ENCODE measurements around the gene PEAK1.

DNA sequence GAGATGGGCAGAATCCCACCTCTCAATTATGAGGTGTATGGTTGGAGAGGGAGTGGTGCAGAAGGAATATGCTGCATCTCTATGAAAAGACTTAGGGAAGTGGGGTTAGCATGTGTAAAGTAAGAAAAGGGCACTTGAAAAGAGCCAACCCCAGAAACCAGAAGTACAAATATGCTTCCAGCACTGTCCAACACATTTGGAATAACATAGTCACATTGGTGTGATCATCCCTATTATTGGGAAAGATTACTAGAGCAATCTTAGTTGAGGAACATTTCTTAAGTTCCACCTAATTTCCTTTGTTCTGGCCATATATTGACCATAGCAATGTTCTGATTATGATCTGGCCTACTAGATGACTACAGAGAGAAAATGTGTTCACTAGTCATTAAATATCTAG is 35.0 kb upstream of the PEAK1 start:
- TF ChIP-seq, protein P1, sequence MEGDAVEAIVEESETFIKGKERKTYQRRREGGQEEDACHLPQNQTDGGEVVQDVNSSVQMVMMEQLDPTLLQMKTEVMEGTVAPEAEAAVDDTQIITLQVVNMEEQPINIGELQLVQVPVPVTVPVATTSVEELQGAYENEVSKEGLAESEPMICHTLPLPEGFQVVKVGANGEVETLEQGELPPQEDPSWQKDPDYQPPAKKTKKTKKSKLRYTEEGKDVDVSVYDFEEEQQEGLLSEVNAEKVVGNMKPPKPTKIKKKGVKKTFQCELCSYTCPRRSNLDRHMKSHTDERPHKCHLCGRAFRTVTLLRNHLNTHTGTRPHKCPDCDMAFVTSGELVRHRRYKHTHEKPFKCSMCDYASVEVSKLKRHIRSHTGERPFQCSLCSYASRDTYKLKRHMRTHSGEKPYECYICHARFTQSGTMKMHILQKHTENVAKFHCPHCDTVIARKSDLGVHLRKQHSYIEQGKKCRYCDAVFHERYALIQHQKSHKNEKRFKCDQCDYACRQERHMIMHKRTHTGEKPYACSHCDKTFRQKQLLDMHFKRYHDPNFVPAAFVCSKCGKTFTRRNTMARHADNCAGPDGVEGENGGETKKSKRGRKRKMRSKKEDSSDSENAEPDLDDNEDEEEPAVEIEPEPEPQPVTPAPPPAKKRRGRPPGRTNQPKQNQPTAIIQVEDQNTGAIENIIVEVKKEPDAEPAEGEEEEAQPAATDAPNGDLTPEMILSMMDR (IDR thresholded peaks at IDR 0.05), result no peak
- TF ChIP-seq, protein P2, sequence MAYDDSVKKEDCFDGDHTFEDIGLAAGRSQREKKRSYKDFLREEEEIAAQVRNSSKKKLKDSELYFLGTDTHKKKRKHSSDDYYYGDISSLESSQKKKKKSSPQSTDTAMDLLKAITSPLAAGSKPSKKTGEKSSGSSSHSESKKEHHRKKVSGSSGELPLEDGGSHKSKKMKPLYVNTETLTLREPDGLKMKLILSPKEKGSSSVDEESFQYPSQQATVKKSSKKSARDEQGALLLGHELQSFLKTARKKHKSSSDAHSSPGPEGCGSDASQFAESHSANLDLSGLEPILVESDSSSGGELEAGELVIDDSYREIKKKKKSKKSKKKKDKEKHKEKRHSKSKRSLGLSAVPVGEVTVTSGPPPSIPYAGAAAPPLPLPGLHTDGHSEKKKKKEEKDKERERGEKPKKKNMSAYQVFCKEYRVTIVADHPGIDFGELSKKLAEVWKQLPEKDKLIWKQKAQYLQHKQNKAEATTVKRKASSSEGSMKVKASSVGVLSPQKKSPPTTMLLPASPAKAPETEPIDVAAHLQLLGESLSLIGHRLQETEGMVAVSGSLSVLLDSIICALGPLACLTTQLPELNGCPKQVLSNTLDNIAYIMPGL (CRISPR knock-in tag; IDR thresholded peaks at IDR 0.05; ENCODE audit: borderline replicate concordance), result no peak

Measured in A549 (cell line).